Measurements from ENCODE around the gene TECPR1.

Gene TECPR1

GRCh38 chr7:98251601-98252424, at the start of gene TECPR1:
TECPR1 (minus strand) TSS chr7:98252232; CDS start chr7:98246146, 6,086 bp downstream.
- FAIRE-seq, result no peak

GRCh38 chr7:98300595-98301372, 48.8 kb upstream of the TECPR1 start:
- no peak for FAIRE-seq

GRCh38 chr7:98297626-98298286, 45.7 kb upstream of the TECPR1 start:
- no peak for FAIRE-seq

GRCh38 chr7:98296833-98297232, 44.8 kb upstream of the TECPR1 start:
- FAIRE-seq, result no peak

- no peak for FAIRE-seq
These were observed 43.6 kb upstream of the TECPR1 start for GRCh38 chr7:98295467-98296192.

GRCh38 chr7:98294798-98295382, 42.9 kb upstream of the TECPR1 start:
- no peak for FAIRE-seq

GRCh38 chr7:98294326-98294725, 42.3 kb upstream of the TECPR1 start:
- FAIRE-seq, result no peak

GRCh38 chr7:98293746-98294145, 41.7 kb upstream of the TECPR1 start:
- FAIRE-seq, result no peak

- FAIRE-seq, result no peak
These were observed 41.2 kb upstream of the TECPR1 start for GRCh38 chr7:98293265-98293664.

GRCh38 chr7:98291717-98292116, 39.7 kb upstream of the TECPR1 start:
- FAIRE-seq, result no peak

GRCh38 chr7:98289333-98289875, 37.4 kb upstream of the TECPR1 start:
- no peak for FAIRE-seq

GRCh38 chr7:98288064-98288823, 36.2 kb upstream of the TECPR1 start:
- no peak for FAIRE-seq

GRCh38 chr7:98287486-98287959, 35.5 kb upstream of the TECPR1 start:
- FAIRE-seq, result no peak

GRCh38 chr7:98286701-98287485, 34.9 kb upstream of the TECPR1 start:
- no peak for FAIRE-seq

- no peak for FAIRE-seq
These were observed 34.1 kb upstream of the TECPR1 start for GRCh38 chr7:98286093-98286539.

GRCh38 chr7:98285157-98286092, 33.4 kb upstream of the TECPR1 start:
- FAIRE-seq, result no peak

GRCh38 chr7:98284335-98285036, 32.5 kb upstream of the TECPR1 start:
- no peak for FAIRE-seq

GRCh38 chr7:98283887-98284222, 31.8 kb upstream of the TECPR1 start:
- FAIRE-seq, result no peak
